NCI-H2227 (cell line): ENCODE data around the gene TBC1D1.

Experiments used
- DNase-seq: peaks from one replicate; lab custom pipeline; 2025; ENCODE audit not compliant: unreplicated experiment; lab: John Stamatoyannopoulos, UW

The TBC1D1 gene

DNA sequence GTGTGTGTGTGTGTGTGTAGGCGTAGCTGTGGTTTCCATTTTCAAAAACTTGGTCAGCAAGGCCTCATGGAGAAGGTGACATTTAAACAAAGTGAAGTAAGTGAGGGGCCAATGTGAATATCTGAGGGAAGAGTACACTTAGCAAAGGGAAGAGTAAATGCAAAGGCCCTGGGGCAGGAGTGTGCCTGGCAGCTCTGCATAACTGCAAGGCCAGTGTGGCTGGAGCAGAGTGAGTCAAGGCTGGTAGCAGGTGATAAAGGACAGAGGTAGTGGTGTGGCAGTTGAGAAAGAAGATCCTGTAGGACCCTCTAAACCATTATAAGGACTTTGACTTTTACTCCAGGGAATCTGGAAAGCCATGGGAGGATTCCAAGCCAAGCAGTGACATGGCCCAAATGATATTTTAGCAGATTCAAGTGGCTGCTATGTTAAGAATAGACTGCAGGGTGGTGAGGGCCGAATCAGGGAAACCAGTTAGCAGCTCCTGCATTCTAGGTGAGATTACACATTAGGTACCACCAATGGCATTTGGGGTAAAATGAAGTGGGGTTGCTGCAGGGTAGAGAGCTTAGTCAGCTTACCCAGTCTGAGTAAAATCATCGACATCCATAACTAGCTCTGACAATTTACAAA, 5.9 kb upstream of the TBC1D1 start:
- DNase-seq, result no peak

DNA sequence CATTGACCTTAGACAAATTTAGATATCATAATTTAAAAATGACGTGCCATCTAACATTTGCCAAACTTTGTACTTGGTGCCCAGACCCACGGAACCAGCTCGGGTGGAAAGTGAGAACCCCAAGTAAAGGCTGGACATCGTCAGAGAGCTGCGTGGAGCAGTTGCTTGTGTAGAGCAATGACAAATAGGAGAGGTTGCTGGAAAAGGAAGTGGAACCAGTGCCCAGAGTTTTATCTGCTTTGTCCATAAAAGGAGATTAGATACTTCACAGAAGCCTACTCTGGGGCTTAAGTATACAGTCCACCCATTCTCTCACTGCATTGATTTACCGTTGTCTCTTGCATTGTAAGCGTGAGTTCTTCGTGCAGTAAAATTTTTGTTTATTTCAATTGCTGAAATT, 5.4 kb upstream of the TBC1D1 start:
- no peak for DNase-seq

DNA sequence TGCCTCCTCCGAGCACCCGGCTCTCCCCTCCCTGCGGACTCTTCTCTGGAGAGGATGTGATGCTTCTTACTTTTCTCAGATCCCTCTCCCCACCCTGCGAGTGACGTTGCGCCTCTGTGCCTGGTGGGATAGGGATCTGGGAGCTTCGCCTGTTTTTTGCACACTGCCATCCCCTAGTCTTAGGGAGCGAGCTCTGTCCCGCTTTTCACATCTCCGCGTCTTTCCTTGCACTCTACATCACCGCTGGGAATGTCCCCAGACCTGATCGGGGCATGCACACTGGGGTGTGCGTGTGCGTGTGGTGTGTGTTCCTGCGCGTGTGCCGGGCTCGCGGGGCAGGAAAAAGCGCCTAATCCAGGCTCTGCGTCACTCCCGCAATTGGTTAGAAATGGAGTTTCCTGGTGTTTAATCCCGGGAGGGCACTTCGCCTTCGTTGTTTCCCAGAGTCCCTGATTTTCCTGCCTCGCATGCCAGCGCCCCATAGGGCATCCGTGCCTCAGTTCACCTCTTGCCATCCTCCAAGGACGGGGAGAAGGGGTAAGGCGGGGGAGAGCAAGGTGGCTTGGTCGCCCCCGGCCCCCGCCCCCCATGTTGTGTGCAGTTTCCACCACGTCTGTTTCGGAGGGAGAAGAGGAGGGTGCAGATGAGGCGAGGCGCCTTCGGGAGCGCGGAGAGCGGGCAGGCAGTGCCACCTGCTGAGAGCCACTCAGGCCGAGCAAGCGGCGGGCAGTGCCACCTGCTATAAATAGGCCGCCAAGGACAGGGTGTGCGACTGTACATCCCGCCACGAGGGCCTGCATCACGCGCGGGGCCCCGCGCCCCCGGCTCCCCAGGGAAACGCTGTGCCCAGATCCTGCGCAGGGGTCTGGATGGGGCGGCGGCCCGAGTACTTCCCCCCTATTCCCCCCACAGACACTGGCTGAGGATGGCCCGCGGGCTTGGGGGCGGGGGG, 759 bp upstream of the TBC1D1 start:
- DNase-seq, result peak; percentile 15

DNA sequence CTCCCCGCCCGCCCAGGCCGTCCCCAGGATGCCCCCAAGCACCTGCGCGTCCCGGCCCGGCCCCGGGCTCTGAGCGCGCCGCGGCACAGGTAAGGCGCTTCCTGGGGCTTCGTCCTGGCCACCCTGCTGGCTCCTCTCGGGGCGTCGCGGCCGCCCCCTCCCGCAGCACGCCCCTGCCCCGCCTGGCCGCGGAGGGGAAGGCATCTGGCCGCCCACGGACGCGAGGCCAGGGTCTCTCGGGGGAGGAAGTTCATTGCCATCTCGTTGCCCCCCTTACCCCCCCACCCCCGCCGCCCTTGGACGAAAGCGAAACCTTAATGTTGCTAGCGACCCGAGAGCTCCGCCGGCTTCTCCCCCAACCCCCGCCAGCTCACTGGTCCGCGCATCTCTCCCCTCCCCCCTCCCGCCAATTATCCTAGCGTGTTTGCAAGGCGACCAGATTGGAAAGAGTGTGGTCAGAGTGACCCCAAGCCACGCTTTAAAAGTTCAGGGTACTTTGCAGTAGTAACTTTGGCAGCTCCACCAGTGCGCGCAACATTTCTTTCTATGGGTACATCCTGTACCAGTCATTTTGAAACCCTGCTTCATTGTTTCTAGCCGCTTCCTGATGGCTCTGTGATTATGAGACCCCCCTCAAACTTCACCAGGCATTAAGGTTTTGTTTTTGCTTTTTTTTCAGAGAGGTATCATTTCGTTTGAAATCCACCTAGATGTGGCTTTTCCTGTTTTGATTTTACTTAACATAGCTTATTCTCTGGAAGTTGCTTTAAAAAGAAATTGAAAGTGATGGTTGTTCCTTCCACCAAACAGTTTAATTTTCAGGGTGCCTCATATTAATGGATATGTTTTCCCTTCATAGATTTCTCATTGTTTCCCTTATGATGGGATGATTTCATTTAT, 626 bp downstream of the TBC1D1 start:
- no peak for DNase-seq

DNA sequence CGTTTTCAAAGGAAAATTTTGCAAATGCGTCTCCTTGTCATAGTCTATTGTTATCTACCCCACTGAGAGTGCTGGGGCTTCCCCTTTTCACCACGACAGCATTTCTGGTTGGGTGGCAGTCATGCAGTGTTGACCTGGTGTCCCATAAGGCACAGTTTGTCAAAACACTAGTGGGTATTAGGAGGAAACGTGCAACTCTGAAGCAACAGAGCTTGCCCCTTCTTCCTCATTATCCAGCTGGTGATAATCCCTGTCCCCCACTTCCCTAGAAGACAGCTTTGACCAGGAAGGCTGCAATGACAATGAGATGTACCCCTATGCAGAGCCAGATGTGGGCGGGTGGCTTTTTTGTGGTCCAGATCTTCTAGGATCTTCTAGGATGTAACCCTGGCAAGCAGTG, 1.8 kb downstream of the TBC1D1 start:
- DNase-seq, result no peak

DNA sequence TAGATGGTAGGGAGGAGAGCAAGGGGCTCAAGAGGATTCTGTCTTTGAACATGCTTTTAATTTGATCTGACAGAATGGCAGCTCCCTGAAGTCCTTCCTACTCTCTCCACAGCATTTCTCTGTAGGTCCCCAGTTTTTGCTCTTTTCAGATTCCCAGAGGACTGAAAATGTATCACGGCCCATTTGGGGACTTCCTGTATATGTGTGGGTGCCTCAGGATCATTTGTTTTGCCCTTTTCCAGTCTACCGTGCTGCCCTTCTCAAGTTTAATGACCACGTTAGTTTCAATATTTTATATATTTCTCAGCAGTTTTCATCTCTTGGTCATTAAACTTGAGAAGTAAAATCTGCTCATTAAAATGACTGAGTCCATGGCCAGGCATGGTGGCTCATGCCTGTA, 2.3 kb downstream of the TBC1D1 start:
- DNase-seq, result no peak

DNA sequence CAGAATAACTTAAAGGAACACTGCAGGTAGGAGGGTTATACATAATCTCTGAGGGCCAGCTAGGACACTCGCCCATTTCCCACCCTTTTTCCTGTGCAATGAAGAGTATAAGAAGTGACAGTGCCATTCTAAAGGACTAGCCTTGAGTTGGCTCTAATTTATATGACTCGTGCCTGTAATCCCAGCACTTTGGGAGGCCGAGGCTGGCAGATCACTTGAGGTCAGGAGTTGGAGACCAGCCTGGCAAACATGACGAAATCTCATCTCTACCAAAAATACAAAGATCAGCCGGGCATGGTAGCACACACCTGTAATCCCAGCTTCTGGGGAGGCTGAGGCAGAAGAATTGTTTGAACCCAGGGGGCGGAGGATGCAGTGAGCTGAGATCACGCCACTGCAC, 4.4 kb downstream of the TBC1D1 start:
- DNase-seq, result no peak

DNA sequence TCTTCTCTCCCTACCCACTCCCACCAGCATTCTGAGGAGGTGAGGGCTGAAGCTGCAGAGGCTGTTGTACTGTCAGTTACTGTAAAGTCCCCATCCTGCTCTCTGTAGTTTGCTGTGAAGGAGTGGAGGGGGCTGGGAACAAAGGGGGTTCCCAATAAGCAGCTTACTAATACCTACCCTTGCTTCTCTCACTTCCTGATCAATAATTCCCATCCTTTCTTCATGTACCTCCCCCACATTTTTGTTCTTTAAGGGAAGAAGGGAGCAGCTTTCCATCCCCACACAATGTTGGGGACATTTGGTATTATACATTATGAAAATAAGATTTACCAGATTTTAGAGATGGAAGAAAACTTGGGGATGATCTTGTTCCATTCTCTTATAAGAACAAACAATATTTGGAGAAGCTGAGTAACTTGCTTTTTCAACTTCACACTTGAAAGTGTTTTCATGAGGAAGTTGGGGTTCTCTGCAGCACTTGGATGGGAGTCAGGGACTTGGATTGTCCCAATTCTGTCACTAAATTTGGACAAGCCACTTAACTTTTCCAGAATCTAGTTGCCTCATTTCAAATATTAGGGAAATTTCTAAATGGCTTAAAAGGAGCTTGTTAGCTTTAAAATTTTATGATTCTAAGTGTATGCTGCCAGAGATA, 5.4 kb downstream of the TBC1D1 start:
- no peak for DNase-seq

DNA sequence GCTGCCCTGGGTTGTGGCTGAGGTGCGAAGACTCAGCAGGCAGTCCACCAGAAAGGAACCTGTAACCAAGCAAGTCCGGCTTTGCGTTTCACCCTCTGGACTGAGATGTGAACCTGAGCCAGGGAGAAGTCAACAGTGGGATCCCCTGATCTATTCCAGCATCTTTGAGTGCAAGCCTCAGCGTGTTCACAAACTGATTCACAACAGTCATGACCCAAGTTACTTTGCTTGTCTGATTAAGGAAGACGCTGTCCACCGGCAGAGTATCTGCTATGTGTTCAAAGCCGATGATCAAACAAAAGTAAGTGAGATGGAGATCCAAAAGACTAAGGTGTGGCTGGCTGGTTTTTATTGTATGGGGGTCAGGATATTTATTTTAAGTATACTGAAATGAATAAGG, 11.3 kb downstream of the TBC1D1 start:
- DNase-seq, result no peak

DNA sequence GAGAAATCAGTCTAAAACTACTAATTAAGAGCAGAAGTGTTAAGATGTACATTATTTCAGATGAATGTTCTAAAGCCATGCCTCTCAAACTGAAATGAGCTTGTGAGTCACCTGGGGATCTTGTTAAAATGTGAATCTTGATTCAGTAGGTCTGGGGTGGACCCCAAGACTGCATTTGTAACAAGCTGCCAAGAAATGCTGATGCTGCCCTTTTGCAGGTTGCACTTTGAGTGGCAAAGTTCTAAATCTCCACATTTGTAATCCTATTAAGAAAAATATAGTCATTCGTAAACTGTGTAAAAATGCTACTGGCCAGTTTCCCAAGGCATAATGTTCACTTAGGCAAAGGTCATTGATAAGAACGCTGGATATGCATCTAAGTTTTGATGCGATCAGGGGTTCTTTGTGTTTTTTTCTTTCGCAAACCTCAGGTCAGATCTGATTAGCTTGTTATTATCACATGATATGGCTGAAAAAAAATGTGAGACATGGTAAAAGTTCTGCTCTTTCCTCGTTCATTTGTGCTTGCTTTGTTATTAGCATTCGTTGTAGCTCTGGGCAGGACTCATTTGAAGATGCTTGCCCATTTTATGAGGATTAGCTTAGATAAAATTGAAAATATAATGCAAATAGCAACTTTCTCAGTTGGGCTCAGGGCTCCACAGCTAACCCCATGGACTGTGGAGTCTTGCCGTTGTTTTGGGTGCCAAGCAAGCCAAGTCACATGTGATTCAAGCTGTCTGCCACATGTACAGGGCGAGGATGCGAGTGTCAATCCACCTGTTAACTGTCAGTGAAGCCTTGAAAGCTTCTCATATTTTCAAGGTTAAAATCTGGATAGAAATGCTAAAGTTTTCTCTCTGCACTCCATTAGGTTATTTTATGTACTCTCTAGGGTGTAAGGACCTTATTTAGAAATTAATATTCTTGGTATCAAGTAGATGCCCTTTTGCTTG, 12.1 kb downstream of the TBC1D1 start:
- DNase-seq, result no peak

DNA sequence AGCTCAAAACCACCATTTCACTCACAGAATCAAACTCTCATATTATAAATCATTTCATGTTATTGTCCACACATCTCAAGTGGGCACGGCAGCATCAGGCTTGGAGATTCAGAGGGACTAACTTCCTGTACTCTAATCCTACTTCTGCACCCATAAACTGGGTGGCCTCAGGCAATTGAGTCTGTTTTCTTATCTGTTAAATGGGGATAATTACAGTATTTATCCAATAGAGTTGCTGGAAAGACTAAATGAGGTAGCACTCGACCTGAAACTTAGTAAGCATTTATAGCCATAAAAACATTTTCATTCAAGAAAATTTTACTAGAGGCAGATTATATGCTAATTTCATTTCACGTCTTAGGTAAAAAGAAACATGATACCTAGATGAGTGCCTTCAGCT, 13.0 kb downstream of the TBC1D1 start:
- no peak for DNase-seq

DNA sequence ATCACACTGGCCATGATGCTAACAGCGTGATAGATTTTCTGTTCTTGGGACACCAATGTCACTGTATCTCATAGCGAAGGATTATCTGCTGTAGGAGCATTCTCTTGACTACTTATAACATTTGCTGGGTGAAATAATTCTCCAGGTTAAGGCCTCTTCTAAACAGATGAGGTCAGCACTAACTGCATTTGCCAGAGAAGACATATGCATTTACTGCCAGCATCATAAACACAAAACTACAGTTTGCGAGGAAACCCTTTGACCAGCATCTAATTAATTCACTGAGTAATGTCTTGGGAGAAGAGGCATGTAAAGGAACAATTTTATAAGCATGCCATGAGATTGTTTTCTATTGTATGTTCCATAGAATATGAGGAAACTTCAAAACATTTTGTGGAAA, 13.9 kb downstream of the TBC1D1 start:
- DNase-seq, result no peak

DNA sequence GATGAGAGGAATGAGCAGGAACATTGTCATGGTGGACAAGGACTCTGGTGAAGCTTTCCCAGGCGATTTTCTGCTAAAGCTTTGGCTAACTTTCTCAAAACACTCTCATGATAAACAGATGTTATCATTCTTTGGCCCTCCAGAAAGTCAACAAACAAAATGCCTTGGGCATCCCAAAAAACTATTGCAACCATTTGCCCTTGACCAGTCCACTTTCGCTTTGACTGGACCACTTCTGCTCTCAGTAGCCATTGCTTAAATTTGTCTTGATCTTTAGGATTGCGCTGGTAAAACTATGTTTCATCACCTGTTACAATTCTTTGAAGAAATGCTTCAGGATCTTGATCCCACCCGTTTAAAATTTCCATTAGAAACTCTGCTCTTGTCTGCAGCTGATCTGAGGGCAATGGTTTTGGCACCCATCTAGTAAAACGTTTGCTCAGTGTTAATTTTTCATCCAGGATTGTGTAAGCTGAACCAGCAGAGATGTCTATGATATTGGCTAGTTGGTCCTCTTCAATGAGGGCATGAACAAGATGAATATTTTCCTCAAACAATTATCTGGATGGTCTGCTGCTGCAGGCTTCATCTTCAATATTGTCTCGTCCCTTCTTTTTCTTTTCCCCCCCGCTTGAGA, 14.8 kb downstream of the TBC1D1 start:
- no peak for DNase-seq

DNA sequence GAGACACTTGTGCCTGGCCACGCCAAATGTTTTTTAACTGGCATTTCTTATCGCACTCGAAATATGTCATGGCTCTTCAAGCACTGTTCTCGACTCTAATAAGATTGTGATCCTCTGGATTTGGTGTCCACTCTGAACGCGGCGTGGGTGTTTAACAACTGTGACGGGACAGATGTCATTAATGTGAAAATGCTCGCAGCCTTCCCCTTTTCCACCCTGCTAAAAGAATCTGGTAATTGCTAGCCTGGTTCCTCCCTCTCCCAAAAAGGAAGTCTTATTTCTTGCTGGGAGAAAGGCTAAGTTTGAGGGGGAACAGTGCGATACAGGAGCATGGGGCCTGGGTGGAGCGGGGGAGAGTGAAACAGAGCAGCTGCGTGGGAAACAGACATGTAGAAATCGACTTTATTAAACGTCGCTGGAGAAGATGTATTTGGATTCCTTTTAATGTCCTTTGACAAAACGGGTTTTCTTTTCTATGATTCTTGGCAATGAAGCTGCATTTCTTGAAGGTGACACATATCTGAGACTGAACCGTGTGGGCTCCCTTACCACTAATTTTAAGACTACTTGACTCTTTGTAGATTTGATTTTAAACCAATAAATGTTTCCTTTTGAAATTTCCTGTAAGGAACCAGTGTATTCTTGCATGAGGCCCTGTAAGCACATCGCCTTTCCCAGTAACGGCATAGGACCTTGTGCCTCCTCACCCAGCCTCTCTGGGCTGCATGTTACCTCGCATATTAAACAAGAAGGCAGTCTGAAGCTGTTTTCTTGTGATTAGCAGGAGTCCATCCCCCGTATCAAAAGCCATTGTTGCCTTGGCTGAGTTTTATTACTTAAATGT, 17.8 kb downstream of the TBC1D1 start:
- no peak for DNase-seq

DNA sequence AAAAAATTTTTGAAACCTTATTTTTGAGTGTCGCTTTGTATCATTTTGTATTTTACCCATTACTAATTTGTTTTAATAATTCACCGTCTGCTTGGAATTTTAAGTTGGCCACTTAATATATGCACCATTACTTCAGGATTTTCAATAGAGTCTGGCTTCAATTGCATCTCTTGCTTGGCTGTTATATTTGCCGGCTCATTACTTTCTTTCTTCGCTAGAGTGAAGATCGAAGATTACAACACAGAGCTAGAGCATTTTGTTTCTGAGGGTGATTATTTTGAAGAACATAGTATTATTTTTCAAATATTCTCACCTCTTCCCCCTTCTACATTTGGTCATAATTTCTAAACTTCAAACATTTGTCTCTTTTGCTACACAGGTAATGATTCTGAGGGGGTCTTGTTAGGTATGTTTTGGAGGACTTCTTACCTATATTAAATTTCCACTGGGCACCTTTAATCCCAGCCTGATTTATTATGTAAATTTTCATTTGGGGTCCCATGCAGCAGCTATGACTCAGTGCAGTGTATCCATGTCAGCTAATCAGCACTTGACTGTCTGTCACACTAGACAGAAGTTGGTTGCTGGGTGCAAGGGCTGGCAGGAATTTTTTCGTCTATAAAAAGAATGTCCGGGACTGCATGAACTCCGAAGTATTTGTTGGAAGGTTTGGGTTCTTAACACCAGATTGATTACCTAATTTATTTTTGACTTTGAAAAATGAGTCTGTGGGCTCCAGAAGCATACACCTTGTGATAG, 18.6 kb downstream of the TBC1D1 start:
- no peak for DNase-seq

DNA sequence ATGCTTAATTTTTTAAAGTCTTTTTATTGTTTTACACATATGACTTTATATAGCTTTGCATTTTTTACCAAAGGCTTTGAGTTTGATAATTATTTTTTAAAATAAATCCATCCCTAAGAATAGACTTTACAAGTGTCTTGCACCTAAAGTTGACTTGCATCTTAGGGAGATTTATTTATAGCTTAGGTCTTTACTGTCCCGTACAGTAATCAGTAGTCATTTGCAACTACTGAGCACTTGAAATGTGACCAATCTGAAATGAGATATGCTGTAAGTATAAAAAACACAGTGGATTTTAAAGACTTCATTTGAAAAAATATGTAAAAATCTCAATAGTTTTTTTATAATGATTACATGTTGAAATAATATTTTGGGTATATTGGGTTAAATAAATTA, 19.2 kb downstream of the TBC1D1 start:
- no peak for DNase-seq

DNA sequence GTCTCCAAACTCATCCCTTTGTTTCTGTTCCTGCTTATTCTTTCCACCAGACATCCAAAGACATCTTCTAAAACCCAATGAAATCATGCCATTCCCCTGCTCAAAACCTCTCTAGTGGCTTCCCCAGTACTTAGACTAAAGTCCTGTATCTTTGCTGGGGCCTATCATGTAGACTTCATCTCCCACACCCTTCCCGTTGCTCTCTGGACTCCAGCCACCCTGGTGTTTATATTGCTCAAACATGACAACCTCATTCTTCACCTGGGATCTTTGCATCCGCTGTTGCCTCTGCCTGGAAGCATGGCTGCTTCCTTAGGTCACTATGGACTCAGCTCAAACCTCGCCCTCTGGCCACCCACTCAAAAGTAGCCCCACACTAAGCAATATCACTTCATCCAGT, 23.7 kb downstream of the TBC1D1 start:
- no peak for DNase-seq

DNA sequence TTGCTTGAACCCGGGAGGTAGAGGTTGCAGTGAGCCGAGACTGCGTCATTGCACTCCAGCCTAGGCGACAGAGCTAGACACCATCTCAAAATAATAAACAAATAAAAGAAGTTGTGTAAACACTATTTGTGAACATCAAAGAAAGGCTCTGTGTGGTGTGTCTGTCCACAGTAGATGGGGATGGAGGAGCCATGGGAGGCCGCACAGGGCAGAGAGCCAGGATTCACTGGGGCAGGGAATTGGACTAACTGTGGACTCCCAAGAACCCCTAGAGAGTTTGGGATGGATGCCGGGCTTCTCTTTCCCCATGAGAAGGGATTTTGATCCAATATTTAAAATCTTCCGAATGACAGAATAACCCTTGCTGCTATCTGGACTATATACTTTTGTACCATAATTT, 26.5 kb downstream of the TBC1D1 start:
- no peak for DNase-seq
